H1 (cell line): Measurements from ENCODE around the gene MMP26. TPM values are rescaled to one million over a fixed set of nuclear protein-coding genes. Genes with fewer than 3 reads are reported as not detected.

ENCODE experiments used
- BCL11A ChIP-seq, 2 experiments: IDR thresholded peaks; one replicate each; pipeline ENCODE4 v1.6.1; 2011; ENCODE audit warnings: low read depth in 2 of 2, low read length in 2 of 2, mild to moderate bottlenecking in 2 of 2
- BRCA1 ChIP-seq: IDR thresholded peaks from 2 replicates; pipeline ENCODE4 v1.6.1; 2012; ENCODE audit warnings: low read depth, low read length, improper control_type of control experiment
- EZH2 ChIP-seq: fragments of 200-600 bp; sonication (generic); IDR thresholded peaks from 2 replicates; pipeline ENCODE4 v1.7.1; 2012; ENCODE audit warnings: low read depth, mild to moderate bottlenecking, moderate library complexity, low read length, inconsistent platforms; ENCODE audit not compliant: severe bottlenecking
- JUND ChIP-seq: IDR thresholded peaks from 2 replicates; pipeline ENCODE4 v1.6.1; 2011; ENCODE audit warnings: mild to moderate bottlenecking, improper control_type of control experiment, low read length
- PHF8 ChIP-seq: fragments of 200-600 bp; sonication (generic); conservative IDR thresholded peaks from 2 replicates; pipeline ENCODE4 v1.7.1; 2012; ENCODE audit warnings: low read depth, mild to moderate bottlenecking, inconsistent platforms, low read length, moderate library complexity
- SP2 ChIP-seq: IDR thresholded peaks from 2 replicates; pipeline ENCODE4 v1.6.1; 2012; ENCODE audit warnings: mild to moderate bottlenecking, low read length, inconsistent platforms
- polyA plus RNA-seq, 7 experiments: library from polyadenylated mRNA; depleted of rRNA in 3 of 7; stranded (reverse) in 5 of 7; unstranded in 2 of 7; fragments of >200 nt in 5 of 7; fragments of 200-250 nt in 2 of 7; gene quantifications; 1 replicate in 5 of 7; 2 replicates in 1 of 7; 4 replicates in 1 of 7; pipeline versions ENCODE4 v1.2.1 to v1.2.3, GENCODE V29; 2011 to 2013; ENCODE audit warnings: missing spikeins in 2 of 7, mixed read lengths in 2 of 7
- total RNA-seq: library from RNA; stranded (reverse); fragmentation: NEBNext Ultra II Directional; extraction: Animal tissue kit (Norgen Biotek cat#: 25700); gene quantifications from 2 replicates; pipeline ENCODE4 v1.2.1, GENCODE V29; 2021

Gene MMP26
- total and polyA plus RNA-seq, 2 of the 8 experiments (the other 6 are each of a cell fraction or from before 2014, with no cell fraction given) = 0.06 TPM; not detected in 1

DNA sequence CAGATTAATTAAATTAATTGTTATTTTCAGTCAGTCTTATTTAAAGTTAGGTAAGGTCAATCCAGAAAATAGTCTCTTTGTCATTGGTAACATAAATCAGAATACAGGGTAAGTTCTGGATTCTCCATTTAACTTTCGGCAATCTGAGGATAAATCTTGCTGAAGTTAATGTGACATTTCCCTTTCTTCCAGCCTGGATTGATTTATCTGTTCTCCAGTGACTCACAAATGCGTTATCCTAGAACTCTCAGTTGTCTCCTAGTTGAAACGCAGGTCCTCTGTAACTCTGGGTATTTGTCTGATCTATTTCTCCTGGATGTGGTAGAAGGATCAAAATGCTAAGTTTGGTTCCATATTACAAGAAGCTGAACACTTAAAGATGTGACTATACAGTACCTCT, 39.8 kb upstream of the MMP26 start (continued):
- TF ChIP-seq PHF8 = no peak
- TF ChIP-seq BCL11A (IDR thresholded peaks at IDR 0.05; ENCODE audit: low read depth in 2 of 2, low read length in 2 of 2) = no peak
- TF ChIP-seq BRCA1 = no peak
- no peak for TF ChIP-seq EZH2
- TF ChIP-seq SP2 = no peak
- TF ChIP-seq JUND = no peak
